T-helper 2 cell treated with Interferon-gamma antibody and Interleukin-4, amounts not matched to agents 5 μg/mL and 100 μg/mL, for 36 hours (primary cell): ENCODE data around the gene RBM28.

Experiments
- DNase-seq: peaks from one replicate; pipeline ENCODE4 v3.0.0; 2021; ENCODE audit warnings: low spot score
- H3K27ac Mint-ChIP-seq: one replicate; pipeline ENCODE4 v1.8.0; 2021; ENCODE audit warnings: mild to moderate bottlenecking, mixed read lengths
- H3K27me3 Mint-ChIP-seq: one replicate; pipeline ENCODE4 v1.8.0; 2021; ENCODE audit warnings: low read depth, mixed read lengths
- H3K36me3 Mint-ChIP-seq: one replicate; pipeline ENCODE4 v1.8.0; 2021; ENCODE audit warnings: low read depth, mixed read lengths
- H3K4me1 Mint-ChIP-seq: one replicate; pipeline ENCODE4 v1.8.0; 2021; ENCODE audit warnings: low read depth, mixed read lengths
- H3K4me3 Mint-ChIP-seq: one replicate; pipeline ENCODE4 v1.8.0; 2022; ENCODE audit warnings: mild to moderate bottlenecking, moderate library complexity, mixed read lengths
- H3K9me3 Mint-ChIP-seq: one replicate; pipeline ENCODE4 v1.8.0; 2021; ENCODE audit warnings: mixed read lengths

The RBM28 gene

DNA sequence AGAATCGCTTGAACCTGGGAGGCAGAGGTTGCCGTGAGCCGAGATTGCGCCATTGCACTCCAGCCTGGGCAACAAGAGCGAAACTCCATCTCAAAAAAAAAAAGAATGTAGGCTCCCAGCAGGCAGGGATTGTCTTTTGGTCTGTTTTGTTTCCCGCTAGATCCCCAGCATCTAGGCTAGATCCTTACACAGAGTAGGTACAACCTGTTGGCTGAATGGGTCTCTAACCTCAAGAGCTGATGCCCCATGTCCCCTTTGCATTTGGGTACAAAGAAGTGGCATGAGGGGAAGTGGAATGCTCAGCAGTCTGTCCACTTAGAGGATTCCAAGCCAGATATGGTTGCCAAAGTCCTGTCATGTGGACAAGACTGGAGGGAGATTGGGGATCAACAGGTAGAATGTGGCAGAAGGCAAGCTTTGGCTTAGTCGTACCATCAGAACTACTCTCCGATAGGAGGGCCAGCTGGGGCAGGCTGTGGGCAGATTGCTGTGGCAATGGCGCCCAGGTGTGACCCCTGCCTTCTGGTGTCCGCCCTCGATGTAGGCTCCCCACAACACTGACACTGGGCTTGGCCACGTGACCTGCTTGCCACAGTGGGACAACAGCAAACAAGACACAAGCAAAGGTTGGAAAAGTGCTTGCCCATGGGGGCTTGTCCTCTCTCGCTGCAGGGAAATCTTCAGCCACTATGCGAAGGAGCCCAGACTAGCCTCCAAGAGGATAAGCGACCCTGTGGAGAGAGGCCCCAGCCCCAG is 81.3 kb downstream of the RBM28 start:
- no peak overlapping the region for H3K27ac Mint-ChIP-seq
- no peak overlapping the region for H3K4me3 Mint-ChIP-seq
- peaks cover 17% of the 10 kb centered on the region for H3K27me3 Mint-ChIP-seq
- DNase-seq = no peak
- H3K4me1 Mint-ChIP-seq = no peaks in the 10 kb centered on the region
- H3K9me3 Mint-ChIP-seq = no peaks in the 10 kb centered on the region
- H3K36me3 Mint-ChIP-seq = no peaks in the 10 kb centered on the region

DNA sequence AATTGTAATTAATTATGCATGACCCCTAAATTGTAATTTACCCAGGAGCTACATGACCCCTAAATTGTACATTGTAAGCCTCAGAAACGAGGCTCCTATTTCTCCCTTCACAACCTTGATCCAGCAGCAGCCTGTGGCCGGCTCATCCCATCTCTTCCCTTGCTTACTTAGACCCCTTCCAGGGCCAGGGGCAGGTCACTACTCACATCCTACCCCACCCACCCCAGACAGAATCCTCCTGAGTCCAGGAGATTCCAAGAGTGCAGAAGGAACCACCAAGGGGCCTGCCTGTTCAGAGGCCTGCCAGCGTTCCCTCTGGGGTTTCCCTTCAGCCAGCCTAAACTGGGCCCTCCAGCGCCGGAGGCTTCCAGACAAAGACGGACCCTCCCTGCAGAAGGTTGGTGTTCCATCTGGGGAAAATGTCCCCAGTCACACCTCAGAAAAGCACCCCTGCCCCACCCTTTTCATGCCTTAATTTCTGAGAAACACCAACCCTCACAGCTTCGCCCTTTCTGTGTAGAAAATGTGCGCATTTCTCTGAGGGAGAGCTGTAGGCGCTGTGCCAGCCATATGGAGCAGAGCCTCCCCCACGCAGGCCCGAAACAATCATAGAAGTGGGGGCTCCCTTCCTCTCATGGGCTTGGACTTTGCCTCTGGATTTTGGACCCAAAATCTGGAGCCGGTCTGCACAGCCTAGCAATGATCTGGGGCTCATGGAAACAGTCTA is 83.5 kb downstream of the RBM28 start:
- no peaks in the 10 kb centered on the region for H3K4me1 Mint-ChIP-seq
- DNase-seq = no peak
- H3K27me3 Mint-ChIP-seq = peaks cover 9% of the 10 kb centered on the region
- no peak overlapping the region for H3K4me3 Mint-ChIP-seq
- H3K9me3 Mint-ChIP-seq = no peaks in the 10 kb centered on the region
- H3K36me3 Mint-ChIP-seq = no peaks in the 10 kb centered on the region
- H3K27ac Mint-ChIP-seq = no peak overlapping the region

GRCh38 chr7:128259131-128260061 is 84.3 kb downstream of the RBM28 start:
- no peak overlapping the region for H3K27ac Mint-ChIP-seq
- H3K36me3 Mint-ChIP-seq = no peaks in the 10 kb centered on the region
- no peak overlapping the region for H3K4me3 Mint-ChIP-seq
- peaks cover 9% of the 10 kb centered on the region for H3K27me3 Mint-ChIP-seq
- no peaks in the 10 kb centered on the region for H3K4me1 Mint-ChIP-seq
- no peak for DNase-seq
- no peaks in the 10 kb centered on the region for H3K9me3 Mint-ChIP-seq

- no peak for DNase-seq
- no peaks in the 10 kb centered on the region for H3K36me3 Mint-ChIP-seq
- no peak overlapping the region for H3K4me3 Mint-ChIP-seq
- H3K27me3 Mint-ChIP-seq = peaks cover 6% of the 10 kb centered on the region
- no peak overlapping the region for H3K27ac Mint-ChIP-seq
- H3K9me3 Mint-ChIP-seq = no peaks in the 10 kb centered on the region
- H3K4me1 Mint-ChIP-seq = no peaks in the 10 kb centered on the region
Measured at GRCh38 chr7:128257458-128257857, 86.2 kb downstream of the RBM28 start.

GRCh38 chr7:128255271-128255670 is 88.4 kb downstream of the RBM28 start:
- no peaks in the 10 kb centered on the region for H3K36me3 Mint-ChIP-seq
- H3K27ac Mint-ChIP-seq = no peak overlapping the region
- no peaks in the 10 kb centered on the region for H3K9me3 Mint-ChIP-seq
- H3K27me3 Mint-ChIP-seq = peaks cover 9% of the 10 kb centered on the region
- DNase-seq = no peak
- H3K4me1 Mint-ChIP-seq = no peaks in the 10 kb centered on the region
- H3K4me3 Mint-ChIP-seq = no peak overlapping the region

- H3K4me3 Mint-ChIP-seq = no peak overlapping the region
- no peak overlapping the region for H3K27ac Mint-ChIP-seq
- no peak for DNase-seq
- H3K9me3 Mint-ChIP-seq = no peaks in the 10 kb centered on the region
- no peaks in the 10 kb centered on the region for H3K4me1 Mint-ChIP-seq
- peaks cover 9% of the 10 kb centered on the region for H3K27me3 Mint-ChIP-seq
- H3K36me3 Mint-ChIP-seq = no peaks in the 10 kb centered on the region
Measured at GRCh38 chr7:128254470-128254869, 89.2 kb downstream of the RBM28 start.

DNA sequence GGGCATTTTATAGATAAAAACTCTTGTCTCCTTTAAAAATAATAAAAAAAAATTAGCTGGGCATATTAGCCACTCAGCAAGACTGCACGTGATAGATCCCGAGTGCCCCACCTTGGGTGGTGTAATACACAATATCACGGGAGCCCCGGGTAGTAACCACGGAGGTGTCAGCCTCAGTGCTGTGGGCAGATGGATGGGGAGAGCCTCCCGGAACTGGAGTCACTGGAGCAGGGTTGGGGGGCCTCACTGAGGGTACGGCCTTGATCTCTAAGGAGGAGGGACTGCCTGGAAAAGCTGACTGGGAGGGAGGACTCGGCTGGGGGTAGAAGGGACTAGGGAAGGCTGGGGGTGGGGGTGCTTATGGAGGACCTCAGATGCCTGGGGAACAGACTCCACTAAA is 90.0 kb downstream of the RBM28 start:
- Mint-ChIP-seq H3K4me1 (no peaks in the 10 kb centered on the region), H3K36me3 (no peaks in the 10 kb centered on the region), H3K9me3 (no peaks in the 10 kb centered on the region), H3K4me3 (no peak overlapping the region), H3K27me3 (peaks cover 9% of the 10 kb centered on the region), H3K27ac (no peak overlapping the region)
- no peak for DNase-seq

- H3K36me3 Mint-ChIP-seq = no peaks in the 10 kb centered on the region
- DNase-seq = no peak
- no peaks in the 10 kb centered on the region for H3K4me1 Mint-ChIP-seq
- no peak overlapping the region for H3K4me3 Mint-ChIP-seq
- peaks cover 5% of the 10 kb centered on the region for H3K27me3 Mint-ChIP-seq
- H3K9me3 Mint-ChIP-seq = no peaks in the 10 kb centered on the region
- no peak overlapping the region for H3K27ac Mint-ChIP-seq
Measured at GRCh38 chr7:128251337-128251736, 92.4 kb downstream of the RBM28 start.
